HG02571 (cell line): ENCODE measurements around the gene TCHH.

Experiments used
- ATAC-seq: cut with Tn5 transposase; IDR thresholded peaks from one replicate; pipeline ENCODE4 v1.9.1; 2021; ENCODE audit warnings: mild to moderate bottlenecking, moderate library complexity; ENCODE audit not compliant: unreplicated experiment

TCHH gene

DNA sequence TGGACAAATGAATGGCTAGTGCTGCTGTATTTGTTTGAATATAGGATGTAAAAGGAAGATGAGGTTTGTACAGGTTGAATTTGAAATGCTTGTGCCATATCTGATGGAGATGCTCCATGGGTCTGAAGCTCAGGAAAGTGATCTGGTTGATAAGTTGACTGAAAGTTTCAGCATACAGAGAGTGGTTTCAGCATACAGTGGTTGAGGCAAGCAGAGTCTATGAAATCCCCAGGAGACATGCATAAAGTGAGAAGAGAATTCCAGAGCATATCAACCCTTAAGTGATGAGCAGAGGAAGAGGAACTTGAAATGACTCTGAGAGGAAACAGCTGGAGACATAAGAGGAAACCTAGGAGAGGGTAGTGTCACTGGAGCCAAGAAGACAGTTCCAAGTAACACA, 48.1 kb downstream of the TCHH start:
- no peak for ATAC-seq

DNA sequence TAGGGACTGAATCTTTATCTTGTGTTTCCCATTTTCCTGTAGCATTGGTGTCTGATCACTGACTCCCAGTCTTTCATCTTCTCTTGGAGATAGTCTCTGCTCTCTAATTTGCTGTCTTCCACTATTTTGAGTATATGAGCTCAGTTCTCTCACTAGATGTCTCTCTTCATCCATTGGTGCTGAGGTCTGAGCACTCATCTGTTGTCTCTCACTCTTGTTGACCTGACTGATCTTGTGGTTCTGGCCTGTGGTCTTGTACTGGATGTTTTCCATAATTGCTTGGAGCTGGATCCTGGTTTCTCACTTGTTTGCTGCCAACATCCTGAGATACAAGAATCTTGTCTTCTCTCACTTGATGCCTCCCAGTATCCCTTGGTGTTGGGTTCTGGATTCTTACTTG, 53.3 kb downstream of the TCHH start:
- ATAC-seq = no peak
